ENCODE measurements around the gene SPATA31E1. TPM values are rescaled to one million over a fixed set of nuclear protein-coding genes. Genes with fewer than 3 reads are reported as not detected.

The SPATA31E1 gene
- total and polyA plus RNA-seq, 10 donors = not detected

DNA sequence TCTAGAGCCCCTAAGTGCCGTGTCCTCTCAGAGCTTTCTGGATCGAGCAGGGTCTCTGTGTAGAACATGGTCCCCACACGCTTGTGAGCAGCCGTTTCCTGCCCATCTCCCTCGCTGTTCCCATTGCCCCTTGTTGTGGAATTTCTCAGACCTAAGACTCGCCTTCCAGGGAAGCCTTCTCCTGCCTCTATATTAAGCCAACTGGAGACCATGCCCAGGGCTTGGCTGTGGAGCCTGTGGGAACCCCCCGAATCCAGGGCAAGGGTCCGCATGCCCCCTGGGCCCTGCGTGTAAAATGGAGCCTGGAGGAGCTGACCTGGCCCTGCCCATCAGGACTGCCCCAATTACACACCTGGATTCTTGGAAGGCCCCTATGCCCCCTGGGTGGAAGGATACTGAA lies 14.5 kb upstream of the SPATA31E1 start:
- Histone ChIP-seq H3K4me3 (no peak overlapping the region), H3K36me3 (no peaks in the 10 kb centered on the region), H3K4me1 (no peaks in the 10 kb centered on the region), H3K27ac (no peak overlapping the region), H3K27me3 (replicated peaks in 1 of 7) (peaks cover 0 to 3% (median 0%) of the 10 kb centered on the region in 7 donors), H3K9me3 (no peaks in the 10 kb centered on the region)
- TF ChIP-seq POLR2A (IDR thresholded peaks at IDR 0.05) (no peak), POLR2AphosphoS5 (IDR thresholded peaks at IDR 0.05) (no peak)
- 87 to 95% (median 91%) methylated on average over 7 to 9 of the region's 9 CpGs for WGBS, 5 donors
- no peak for DNase-seq
- intact Hi-C loops (cut with DNase I; ENCODE audit: low total_unique reads) = no loop called here

DNA sequence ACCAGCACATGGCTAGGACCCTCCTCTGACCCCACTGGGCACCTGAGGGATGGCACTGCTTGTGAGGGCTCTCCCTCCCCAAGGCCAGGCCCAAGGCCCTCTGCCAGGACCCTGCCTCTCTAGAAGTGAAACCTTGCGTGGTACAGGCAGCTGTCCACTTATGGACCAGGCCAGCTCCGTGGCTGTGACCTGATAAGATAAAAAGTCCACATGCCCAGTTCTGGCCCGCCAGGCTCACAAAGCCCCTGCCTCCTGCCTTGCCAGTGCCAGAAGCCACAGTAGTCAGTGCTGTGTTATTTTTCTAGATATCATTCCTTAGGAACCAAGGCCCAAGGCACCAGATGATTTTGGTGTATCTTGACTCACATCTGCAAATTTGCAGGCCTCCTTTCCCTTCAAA lies 14.0 kb upstream of the SPATA31E1 start:
- H3K4me1 ChIP-seq = no peaks in the 10 kb centered on the region
- no peaks in the 10 kb centered on the region for H3K9me3 ChIP-seq
- whole genome bisulfite sequencing, 5 donors = 82 to 97% (median 90%) methylated on average over 3 of the region's 3 CpGs
- no peak for DNase-seq
- H3K36me3 ChIP-seq = no peaks in the 10 kb centered on the region
- H3K4me3 ChIP-seq = no peak overlapping the region
- no peak overlapping the region for H3K27ac ChIP-seq
- TF ChIP-seq POLR2A (IDR thresholded peaks at IDR 0.05) = no peak
- TF ChIP-seq, protein P1, sequence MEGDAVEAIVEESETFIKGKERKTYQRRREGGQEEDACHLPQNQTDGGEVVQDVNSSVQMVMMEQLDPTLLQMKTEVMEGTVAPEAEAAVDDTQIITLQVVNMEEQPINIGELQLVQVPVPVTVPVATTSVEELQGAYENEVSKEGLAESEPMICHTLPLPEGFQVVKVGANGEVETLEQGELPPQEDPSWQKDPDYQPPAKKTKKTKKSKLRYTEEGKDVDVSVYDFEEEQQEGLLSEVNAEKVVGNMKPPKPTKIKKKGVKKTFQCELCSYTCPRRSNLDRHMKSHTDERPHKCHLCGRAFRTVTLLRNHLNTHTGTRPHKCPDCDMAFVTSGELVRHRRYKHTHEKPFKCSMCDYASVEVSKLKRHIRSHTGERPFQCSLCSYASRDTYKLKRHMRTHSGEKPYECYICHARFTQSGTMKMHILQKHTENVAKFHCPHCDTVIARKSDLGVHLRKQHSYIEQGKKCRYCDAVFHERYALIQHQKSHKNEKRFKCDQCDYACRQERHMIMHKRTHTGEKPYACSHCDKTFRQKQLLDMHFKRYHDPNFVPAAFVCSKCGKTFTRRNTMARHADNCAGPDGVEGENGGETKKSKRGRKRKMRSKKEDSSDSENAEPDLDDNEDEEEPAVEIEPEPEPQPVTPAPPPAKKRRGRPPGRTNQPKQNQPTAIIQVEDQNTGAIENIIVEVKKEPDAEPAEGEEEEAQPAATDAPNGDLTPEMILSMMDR (IDR thresholded peaks at IDR 0.05 in 8 of 11, conservative IDR thresholded peaks at IDR 0.05 in 3 of 11) = no peak
- TF ChIP-seq POLR2AphosphoS5 (IDR thresholded peaks at IDR 0.05) = no peak
- H3K27me3 ChIP-seq (replicated peaks in 1 of 7) = peaks cover 0 to 3% (median 0%) of the 10 kb centered on the region in 7 donors
- intact Hi-C loops (cut with DNase I; ENCODE audit: low total_unique reads) = no loop called here

DNA sequence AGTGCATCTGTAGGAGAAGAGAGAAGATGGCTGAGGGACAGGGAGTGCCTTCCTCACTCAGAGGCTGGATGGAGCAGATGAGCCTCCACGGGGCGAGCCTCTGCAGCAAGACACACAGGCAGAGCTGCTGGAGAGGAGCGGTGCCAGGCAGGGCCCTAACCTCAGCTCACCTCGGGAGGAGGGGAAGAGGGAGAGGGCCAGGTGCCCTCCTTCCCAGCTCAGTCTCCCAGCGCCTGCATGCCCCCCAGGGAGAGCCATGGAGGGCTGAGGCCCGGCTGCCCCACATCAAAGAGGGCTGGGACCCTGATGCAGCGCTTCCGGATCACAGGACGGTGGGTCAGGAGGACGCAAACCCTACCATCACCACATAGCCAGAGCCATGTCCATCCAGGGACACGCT lies 13.6 kb upstream of the SPATA31E1 start:
- WGBS, 5 donors = 76 to 90% (median 84%) methylated on average over 9 to 11 of the region's 11 CpGs
- DNase-seq = no peak

DNA sequence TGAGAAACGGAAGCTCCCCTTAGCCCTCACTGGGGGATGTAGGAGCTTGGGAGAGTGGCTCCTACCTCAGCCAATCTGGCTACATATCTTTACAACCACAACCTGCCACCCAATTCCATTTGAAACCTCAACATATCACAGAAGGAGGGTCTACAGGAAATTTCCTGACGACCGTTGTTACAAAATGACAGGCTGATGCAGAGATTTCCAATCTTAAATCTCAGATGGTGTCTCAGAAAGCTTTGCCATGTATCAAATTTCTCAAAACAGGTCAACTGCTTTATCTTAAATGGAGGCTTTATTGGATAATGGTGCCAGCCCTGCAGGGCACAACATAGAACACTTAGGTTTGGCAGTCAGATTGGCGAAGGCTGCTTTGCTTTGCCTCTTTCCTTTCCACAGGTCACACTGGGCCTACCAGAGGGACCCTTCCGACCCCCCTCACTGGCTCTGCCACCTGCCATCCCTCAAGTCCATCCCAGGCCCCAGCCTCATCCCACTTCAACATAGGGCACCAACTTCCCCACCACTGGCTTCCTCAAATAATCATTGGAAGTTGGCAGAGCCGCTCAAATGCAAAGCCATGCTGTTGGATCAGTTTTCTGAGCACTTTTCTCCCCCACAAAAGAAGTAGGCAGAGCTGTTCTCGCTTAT lies 11.1 kb upstream of the SPATA31E1 start:
- WGBS, 5 donors = 82 to 91% (median 85%) methylated on average over 7 of the region's 7 CpGs
- Histone ChIP-seq H3K4me3 (no peak overlapping the region), H3K36me3 (no peaks in the 10 kb centered on the region), H3K4me1 (no peaks in the 10 kb centered on the region), H3K9me3 (no peaks in the 10 kb centered on the region), H3K27me3 (replicated peaks in 1 of 7) (peaks cover 0 to 6% (median 0%) of the 10 kb centered on the region in 7 donors), H3K27ac (no peak overlapping the region)
- DNase-seq = no peak
- intact Hi-C loops (cut with DNase I; ENCODE audit: low total_unique reads) = no loop called here
- TF ChIP-seq POLR2AphosphoS5 (IDR thresholded peaks at IDR 0.05) = no peak
- TF ChIP-seq, protein P1 (IDR thresholded peaks at IDR 0.05 in 8 of 11, conservative IDR thresholded peaks at IDR 0.05 in 3 of 11) = no peak
- no peak for TF ChIP-seq POLR2A (IDR thresholded peaks at IDR 0.05)

More for the DNA sequence above, 13.6 kb upstream of the SPATA31E1 start:
- no peaks in the 10 kb centered on the region for H3K9me3 ChIP-seq
- no peak overlapping the region for H3K4me3 ChIP-seq
- peaks cover 0 to 3% (median 0%) of the 10 kb centered on the region in 7 donors for H3K27me3 ChIP-seq (replicated peaks in 1 of 7)
- intact Hi-C loops (cut with DNase I; ENCODE audit: low total_unique reads) = no loop called here
- TF ChIP-seq, protein P1 (IDR thresholded peaks at IDR 0.05 in 8 of 11, conservative IDR thresholded peaks at IDR 0.05 in 3 of 11) = no peak
- no peak for TF ChIP-seq POLR2A (IDR thresholded peaks at IDR 0.05)
- TF ChIP-seq POLR2AphosphoS5 (IDR thresholded peaks at IDR 0.05) = no peak
- no peaks in the 10 kb centered on the region for H3K36me3 ChIP-seq
- H3K27ac ChIP-seq = no peak overlapping the region
- H3K4me1 ChIP-seq = no peaks in the 10 kb centered on the region

Measured in spleen (tissue), 11 donors.